Activated CD8-positive, alpha-beta memory T cell treated with anti-CD3 and anti-CD28 coated beads, Interleukin-2, amount 50 U/mL, for 1 hour (primary cell): ENCODE results near the gene NSMCE1.

Experiments used
- DNase-seq: peaks from one replicate; pipeline ENCODE4 v3.0.0-alpha.2; 2020; ENCODE audit errors: extremely low read depth

NSMCE1 gene

GRCh38 chr16:27243725-27244362 lies 24.7 kb downstream of the NSMCE1 start:
- DNase-seq, result no peak

- no peak for DNase-seq
These were observed 25.5 kb downstream of the NSMCE1 start for GRCh38 chr16:27242868-27243590.

- no peak for DNase-seq
These were observed 26.2 kb downstream of the NSMCE1 start for GRCh38 chr16:27242398-27242797.

GRCh38 chr16:27241658-27242057 lies 26.9 kb downstream of the NSMCE1 start:
- no peak for DNase-seq

GRCh38 chr16:27240948-27241531 lies 27.5 kb downstream of the NSMCE1 start:
- DNase-seq, result no peak

GRCh38 chr16:27239906-27240655 lies 28.5 kb downstream of the NSMCE1 start:
- no peak for DNase-seq

- no peak for DNase-seq
These were observed 29.5 kb downstream of the NSMCE1 start for GRCh38 chr16:27239026-27239425.

- no peak for DNase-seq
These were observed 30.0 kb downstream of the NSMCE1 start for GRCh38 chr16:27238591-27238990.

- no peak for DNase-seq
These were observed 30.5 kb downstream of the NSMCE1 start for GRCh38 chr16:27238016-27238587.

GRCh38 chr16:27237219-27238015 lies 31.2 kb downstream of the NSMCE1 start:
- DNase-seq, result peak; percentile 74

- no peak for DNase-seq
These were observed 31.8 kb downstream of the NSMCE1 start for GRCh38 chr16:27236635-27237218.

- no peak for DNase-seq
These were observed 32.7 kb downstream of the NSMCE1 start for GRCh38 chr16:27235938-27236245.

GRCh38 chr16:27235055-27235937 lies 33.3 kb downstream of the NSMCE1 start:
- DNase-seq, result peak; percentile 97

- no peak for DNase-seq
These were observed 34.0 kb downstream of the NSMCE1 start for GRCh38 chr16:27234603-27235002.

- no peak for DNase-seq
These were observed 34.4 kb downstream of the NSMCE1 start for GRCh38 chr16:27234171-27234570.

GRCh38 chr16:27233731-27234130 lies 34.8 kb downstream of the NSMCE1 start:
- no peak for DNase-seq

GRCh38 chr16:27232901-27233625 lies 35.5 kb downstream of the NSMCE1 start:
- no peak for DNase-seq

- DNase-seq, result no peak
These were observed 36.3 kb downstream of the NSMCE1 start for GRCh38 chr16:27232061-27232900.
